Medulla oblongata (tissue), 1 donor: ENCODE results near the gene ODAD3.
A peak's percentile ranks its signal among the peaks of the same experiment; 100 is the strongest.
"Not testable (repeated sequence)": the region's sequence is repeated elsewhere in the genome, so short reads cannot be mapped to it uniquely, and the experiment has no call there.

Experiments used
- DNase-seq: peaks from one replicate; pipeline ENCODE4 v3.0.0-alpha.2; 2015; ENCODE audit errors: extremely low spot score

ODAD3 gene

DNA sequence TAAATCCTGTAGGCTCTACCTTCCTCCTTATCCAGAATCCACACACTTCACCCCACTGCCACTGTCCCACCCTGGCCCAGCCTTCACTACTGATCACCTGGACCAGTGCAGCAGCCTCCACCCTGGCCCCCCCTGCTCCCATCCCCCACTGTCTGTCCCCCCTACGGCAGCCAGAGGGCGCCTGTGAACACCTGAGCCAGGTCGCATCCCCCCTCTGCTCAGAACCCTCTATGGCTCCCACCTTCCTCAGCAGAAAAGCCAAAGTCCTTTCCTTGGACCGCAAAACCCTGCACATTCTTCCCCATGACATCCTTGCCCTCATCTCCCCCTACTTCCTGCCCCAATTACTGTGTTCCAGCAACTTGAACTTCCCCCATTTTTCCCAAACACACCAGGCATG is 25.3 kb upstream of the ODAD3 start:
- no peak for DNase-seq

GRCh38 chr19:11458912-11459311 is 24.0 kb upstream of the ODAD3 start:
- DNase-seq, result not testable (repeated sequence)

DNA sequence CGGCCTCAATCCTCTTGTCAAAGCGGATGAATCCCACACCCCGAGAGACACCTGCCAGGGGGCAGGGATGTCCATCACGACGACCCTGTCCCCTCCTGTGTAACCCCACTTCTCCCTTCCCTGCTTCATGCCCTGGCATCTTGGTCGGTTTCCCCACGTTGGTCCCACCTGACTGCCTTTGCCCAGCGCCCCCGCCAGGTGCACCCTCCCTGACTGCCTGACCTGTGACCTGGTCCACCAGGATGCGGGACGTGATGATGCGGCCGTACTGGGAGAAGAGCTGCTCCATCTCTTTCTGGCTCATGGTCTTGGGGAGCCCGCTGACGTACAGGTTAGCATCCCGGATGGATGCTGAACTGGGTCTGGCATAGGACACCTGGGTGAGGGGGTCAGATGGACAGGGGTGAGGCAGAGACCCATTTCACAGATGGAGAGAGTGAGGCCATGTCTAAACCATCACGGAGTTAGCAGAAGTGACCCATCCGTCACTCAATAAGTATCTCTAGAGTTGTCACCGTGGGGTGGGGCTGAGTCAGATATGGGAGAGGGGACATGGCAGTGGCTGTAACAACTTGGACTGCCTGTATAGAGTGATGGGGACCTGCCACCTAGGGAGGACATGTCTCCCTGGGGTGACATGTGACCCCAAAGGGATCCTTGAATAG is 23.4 kb upstream of the ODAD3 start:
- no peak for DNase-seq

DNA sequence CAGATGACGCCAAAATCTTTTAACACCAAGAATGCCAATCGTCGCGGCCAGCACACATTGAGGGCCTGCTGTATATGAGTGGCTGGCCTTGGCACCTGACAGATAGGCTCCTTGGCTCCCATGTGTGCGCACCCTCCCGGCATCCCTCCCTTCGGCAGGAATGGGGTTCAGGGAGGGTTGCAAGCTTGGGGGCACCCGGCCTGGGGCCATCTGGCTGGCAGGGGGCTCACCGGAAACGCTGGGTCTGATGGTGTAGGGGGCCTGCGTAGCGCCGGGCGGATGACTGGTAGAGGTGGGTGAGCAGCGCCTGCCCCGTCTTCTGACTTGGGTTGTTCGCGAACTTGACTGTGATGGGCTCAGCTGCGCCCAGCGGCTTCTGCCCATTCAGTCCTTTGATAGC is 22.9 kb upstream of the ODAD3 start:
- DNase-seq, result no peak

GRCh38 chr19:11457115-11457514 is 22.2 kb upstream of the ODAD3 start:
- DNase-seq, result peak; percentile 88

DNA sequence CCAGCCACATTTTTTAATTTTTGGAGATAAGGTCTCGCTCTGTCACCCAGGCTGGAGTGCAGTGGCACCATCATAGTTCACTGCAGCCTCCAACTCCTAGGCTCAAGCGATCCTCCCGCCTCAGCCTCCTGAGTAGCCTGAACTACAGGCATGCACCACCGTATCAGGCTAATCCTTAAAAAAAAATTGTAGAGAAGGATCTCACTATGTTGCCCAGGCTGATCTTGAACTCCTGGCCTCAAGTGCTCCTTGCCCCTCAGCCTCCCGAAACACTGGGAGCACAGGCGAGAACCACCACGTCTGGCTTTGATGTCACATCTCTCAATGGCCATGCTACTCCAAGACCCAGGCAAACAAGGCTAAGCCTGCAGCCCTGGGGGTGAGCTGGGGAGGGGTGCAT is 21.7 kb upstream of the ODAD3 start:
- DNase-seq, result no peak

GRCh38 chr19:11455233-11455554 is 20.3 kb upstream of the ODAD3 start:
- not testable (repeated sequence) for DNase-seq

DNA sequence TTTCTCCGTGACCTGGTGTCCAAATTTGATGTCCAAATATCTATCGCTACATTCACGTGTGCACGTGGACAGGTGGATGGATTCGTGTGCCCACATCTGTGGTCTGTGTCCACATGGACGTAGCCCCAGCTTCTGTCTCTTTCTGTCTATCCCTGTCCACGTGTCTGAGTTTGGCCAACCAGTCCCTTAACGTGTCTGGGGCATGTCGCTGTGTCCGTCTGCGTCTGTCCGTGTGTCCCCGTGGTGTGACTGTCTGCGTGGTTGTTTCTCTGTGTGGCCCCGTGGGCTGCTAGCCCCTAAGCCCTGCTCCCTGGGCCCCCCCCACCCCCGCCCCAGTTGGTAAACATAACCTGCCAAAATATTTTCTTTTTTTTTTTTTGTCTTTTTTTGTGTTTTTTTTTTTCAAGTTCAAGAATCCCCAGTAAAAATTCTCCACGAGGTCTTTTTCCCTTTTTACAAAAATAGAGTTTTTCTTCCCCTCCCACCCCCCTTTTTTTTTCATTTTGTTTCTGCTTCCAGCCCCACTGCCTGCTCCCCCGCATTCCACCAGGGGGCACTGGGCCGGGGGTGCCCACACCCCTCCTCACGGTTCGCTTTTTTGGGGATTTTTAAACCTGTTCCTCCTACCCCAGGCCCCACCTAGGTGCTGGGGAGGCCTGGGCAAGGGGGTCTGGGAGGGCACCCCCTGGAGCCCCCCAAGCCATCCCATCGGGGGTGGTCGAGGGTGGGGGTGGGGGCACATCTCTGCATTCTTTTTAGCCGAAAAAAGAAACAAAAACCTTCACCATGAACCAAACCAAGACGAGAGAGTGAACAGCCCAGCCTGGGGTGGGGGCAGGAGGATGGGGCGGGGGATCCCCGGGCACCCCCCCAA is 18.8 kb upstream of the ODAD3 start:
- no peak for DNase-seq

DNA sequence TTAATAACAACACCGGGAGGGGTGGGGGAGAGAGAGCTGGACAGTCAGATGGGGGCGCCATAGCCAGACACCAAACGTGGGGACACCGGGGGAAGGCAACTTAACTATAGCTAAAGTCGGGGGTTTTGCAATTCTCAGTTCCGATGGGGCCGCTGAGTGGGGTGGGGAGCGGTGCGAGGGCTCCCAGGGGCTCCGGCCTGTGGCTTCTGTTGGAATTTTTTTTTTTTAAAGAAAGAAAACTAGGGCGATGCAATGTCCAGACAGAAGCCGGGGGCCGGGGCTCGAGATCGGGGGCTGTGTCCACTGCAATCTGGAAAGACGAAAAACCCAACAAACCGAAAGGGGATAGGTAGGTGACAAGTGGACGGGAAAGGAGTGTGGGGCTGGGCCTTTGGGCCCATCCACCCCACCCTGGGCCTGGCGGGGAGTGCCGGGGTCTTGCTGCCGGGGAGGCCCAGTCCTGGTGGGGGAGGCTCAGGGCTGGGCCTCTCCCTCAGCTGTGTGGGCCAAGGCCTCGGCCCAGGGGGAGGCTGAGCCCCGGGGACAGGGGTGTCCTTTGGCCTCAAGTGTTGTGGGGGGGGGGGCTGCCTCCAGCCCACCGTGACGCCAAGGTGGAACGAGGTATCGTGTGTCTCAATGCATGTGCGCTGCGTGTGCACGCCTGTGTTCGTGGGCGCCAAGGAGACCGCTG is 17.8 kb upstream of the ODAD3 start:
- DNase-seq, result no peak

- no peak for DNase-seq
Measured at GRCh38 chr19:11451871-11452619, 17.1 kb upstream of the ODAD3 start.

GRCh38 chr19:11451327-11451870 is 16.5 kb upstream of the ODAD3 start:
- DNase-seq, result no peak

GRCh38 chr19:11450570-11451326 is 15.8 kb upstream of the ODAD3 start:
- no peak for DNase-seq

DNA sequence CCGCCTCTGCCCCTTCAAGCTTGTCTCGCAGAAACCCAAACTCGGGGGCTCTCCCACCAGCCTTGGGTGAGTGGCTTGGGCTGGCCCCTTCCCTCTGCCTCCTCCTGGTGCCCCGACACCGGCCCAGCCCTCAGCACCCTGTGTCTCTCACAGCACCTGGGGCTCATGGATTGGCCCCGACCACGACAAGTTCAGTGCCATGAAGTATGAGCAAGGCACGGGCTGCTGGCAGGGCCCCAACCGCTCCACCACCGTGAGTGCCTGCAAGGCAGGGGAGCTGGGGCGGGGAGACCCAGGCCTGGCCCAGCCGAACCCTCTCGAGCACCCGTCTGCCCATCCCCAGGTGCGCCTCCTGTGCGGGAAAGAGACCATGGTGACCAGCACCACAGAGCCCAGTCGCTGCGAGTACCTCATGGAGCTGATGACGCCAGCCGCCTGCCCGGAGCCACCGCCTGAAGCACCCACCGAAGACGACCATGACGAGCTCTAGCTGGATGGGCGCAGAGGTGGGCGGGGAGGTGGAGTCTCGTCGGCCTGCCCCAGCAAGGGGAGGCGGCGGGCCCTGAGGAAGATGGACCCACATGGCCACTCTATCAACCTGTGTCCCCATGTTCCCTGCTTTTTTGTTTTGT is 14.1 kb upstream of the ODAD3 start:
- no peak for DNase-seq

DNA sequence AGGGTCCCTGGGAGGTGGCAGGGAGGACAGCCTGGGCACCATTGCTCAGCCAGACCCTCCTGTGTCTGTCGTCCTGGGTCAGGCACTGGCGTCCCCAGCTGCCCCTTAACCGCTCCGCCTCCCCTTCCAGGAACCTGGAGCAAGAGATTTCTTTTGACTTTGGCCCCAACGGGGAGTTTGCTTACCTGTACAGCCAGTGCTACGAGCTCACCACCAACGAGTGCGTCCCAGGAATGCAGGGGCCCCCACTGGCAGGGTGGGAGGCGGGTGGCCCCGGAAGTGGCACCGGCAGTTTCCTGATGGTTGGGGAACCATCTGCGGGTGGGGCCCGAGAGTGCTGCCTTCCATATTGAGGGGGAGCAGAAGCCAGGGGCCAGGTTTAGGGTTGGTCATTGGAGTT is 13.5 kb upstream of the ODAD3 start:
- DNase-seq, result no peak

DNA sequence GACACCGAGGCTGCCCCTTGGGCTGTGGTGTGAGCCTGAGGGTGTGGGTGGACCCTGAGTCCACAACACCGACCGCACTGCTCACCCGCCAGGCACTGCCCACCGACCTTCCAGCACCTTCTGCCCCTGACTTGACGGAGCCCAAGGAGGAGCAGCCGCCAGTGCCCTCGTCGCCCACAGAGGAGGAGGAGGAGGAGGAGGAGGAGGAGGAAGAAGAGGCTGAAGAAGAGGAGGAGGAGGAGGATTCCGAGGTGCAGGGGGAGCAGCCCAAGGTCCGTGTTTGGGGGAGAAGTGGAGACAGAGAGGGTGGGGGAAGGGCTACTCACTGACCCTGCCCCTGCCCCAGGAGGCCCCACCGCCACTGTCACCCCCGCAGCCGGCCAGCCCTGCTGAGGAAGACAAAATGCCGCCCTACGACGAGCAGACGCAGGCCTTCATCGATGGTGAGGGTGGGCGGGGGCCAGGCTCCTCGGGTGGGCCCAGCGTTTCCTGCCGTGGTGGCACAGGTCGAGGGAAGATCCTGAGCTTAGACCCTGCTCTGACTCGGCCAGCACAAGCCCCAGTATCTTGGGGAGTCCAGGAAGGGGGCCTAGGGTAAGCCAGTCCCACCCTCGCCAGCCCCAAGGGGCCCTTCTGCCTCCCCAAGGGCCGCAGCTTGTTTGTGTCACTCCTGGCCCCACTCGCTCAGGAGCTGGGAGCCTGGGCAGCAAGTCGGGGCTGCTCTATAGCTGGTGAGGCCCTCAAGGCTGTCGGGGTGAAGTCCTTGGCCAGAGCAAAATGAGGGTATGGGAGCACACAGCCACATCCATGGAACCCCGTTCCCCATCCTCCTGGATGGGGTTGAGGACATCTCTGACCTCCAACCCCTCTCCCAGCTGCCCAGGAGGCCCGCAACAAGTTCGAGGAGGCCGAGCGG is 12.7 kb upstream of the ODAD3 start:
- no peak for DNase-seq

GRCh38 chr19:11446652-11447301 is 11.9 kb upstream of the ODAD3 start:
- DNase-seq, result peak; percentile 93

GRCh38 chr19:11446271-11446651 is 11.3 kb upstream of the ODAD3 start:
- DNase-seq, result no peak

DNA sequence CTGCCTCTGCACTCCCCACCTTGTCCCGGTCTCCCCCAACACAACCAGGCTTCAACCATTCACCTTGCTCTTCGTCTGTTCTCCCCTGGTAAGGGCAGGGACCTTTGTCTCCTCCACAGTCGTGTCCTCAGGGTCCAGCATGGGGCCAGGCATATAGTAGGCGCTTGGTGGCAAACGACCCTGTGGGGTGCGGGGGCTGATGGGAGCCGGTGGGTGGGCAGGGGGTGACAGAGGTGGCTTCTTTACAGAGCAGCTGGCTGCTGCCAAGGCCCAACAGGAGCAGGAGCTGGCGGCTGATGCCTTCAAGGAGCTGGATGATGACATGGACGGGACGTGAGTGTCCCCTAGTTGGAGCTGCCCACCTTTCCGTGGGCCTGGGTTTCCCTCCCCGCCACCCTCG is 10.2 kb upstream of the ODAD3 start:
- no peak for DNase-seq

- DNase-seq, result no peak
Measured at GRCh38 chr19:11444059-11444458, 9.1 kb upstream of the ODAD3 start.
